Caco-2 (cell line): ENCODE results near the gene SV2C. TPM values are rescaled to one million over a fixed set of nuclear protein-coding genes. Genes with fewer than 3 reads are reported as not detected.

ENCODE experiments used
- BruUV-seq: library from RNA; stranded (reverse); fragments of 400-500 nt; replicated peaks from 2 replicates; lab custom pipeline; 2021; lab: Mats Ljungman, UMichigan
- CTCF ChIA-PET: fragments of 300-600 bp; sonication (Branson Sonifier 250); formaldehyde crosslinking; loops from one replicate; lab custom pipeline; 2022; ENCODE audit warnings: antibody characterized with exemption; lab: Charles Lee
- POLR2A ChIA-PET: fragments of 300-600 bp; sonication (Branson Sonifier 250); formaldehyde crosslinking; loops from one replicate; lab custom pipeline; 2022; ENCODE audit warnings: antibody characterized with exemption; lab: Charles Lee
- DNase-seq, 2 experiments: peaks; one replicate each; pipeline versions ENCODE4 v3.0.0 to v3.0.0-alpha.2; 2020 to 2022
- H3K27me3 ChIP-seq: replicated peaks from 2 replicates; pipeline ENCODE4 v1.6.0; 2011; ENCODE audit warnings: low read length; ENCODE audit not compliant: control insufficient read depth, insufficient read depth
- H3K36me3 ChIP-seq: 2 replicates; pipeline ENCODE4 v1.5.1; 2011; ENCODE audit warnings: low read length; ENCODE audit not compliant: control insufficient read depth, insufficient read depth
- H3K4me1 ChIP-seq: fragments of 250-450 bp; sonication (Bioruptor Pico); 2 replicates; pipeline ENCODE4 v1.5.1; 2020; ENCODE audit warnings: mild to moderate bottlenecking
- H3K4me3 ChIP-seq: 2 replicates; pipeline ENCODE4 v1.5.1; 2011; ENCODE audit warnings: low read depth, mild to moderate bottlenecking, control low read depth, low read length
- H3K9me3 ChIP-seq: fragments of 250-450 bp; sonication (Bioruptor Pico); 2 replicates; pipeline ENCODE4 v1.5.1; 2020; ENCODE audit warnings: mild to moderate bottlenecking, moderate library complexity
- H3K27ac Mint-ChIP-seq: one replicate; pipeline ENCODE4 v1.8.0; 2022; ENCODE audit warnings: mixed read lengths; ENCODE audit not compliant: unreplicated experiment
- H3K27me3 Mint-ChIP-seq: one replicate; pipeline ENCODE4 v1.8.0; 2022; ENCODE audit warnings: mixed read lengths; ENCODE audit not compliant: insufficient read depth, unreplicated experiment
- H3K36me3 Mint-ChIP-seq: one replicate; pipeline ENCODE4 v1.8.0; 2022; ENCODE audit warnings: mild to moderate bottlenecking, mixed read lengths; ENCODE audit not compliant: insufficient read depth, unreplicated experiment
- H3K4me1 Mint-ChIP-seq: one replicate; pipeline ENCODE4 v1.8.0; 2022; ENCODE audit warnings: low read depth, mixed read lengths; ENCODE audit not compliant: unreplicated experiment
- H3K4me3 Mint-ChIP-seq: one replicate; pipeline ENCODE4 v1.8.0; 2022; ENCODE audit warnings: mild to moderate bottlenecking, moderate library complexity, mixed read lengths; ENCODE audit not compliant: unreplicated experiment
- H3K9me3 Mint-ChIP-seq: one replicate; pipeline ENCODE4 v1.8.0; 2022; ENCODE audit warnings: mixed read lengths; ENCODE audit not compliant: unreplicated experiment
- intact Hi-C: fragments of 100-400 bp; cut with micrococcal nuclease; formaldehyde crosslinking; loops from one replicate; pipeline ENCODE4 v1.10.0; 2022; ENCODE audit not compliant: unreplicated experiment
- total RNA-seq: library from RNA; stranded (reverse); gene quantifications from 2 replicates; pipeline ENCODE4 v1.2.3, GENCODE V29; 2022
- TF ChIP-seq, protein P1 (sequence below), 2 experiments: fragments of 200-600 bp in 1 of 2; IDR thresholded peaks; 1 replicate in 1 of 2; 2 replicates in 1 of 2; pipeline versions ENCODE4 v1.5.1 to v1.8.0; 2011 to 2022; ENCODE audit warnings: antibody characterized with exemption in 1 of 2, control low read depth in 1 of 2, inconsistent platforms in 1 of 2, low read depth in 1 of 2, low read length in 1 of 2, mild to moderate bottlenecking in 1 of 2, moderate library complexity in 1 of 2; ENCODE audit not compliant: insufficient read depth in 1 of 2, severe bottlenecking in 1 of 2, unreplicated experiment in 1 of 2

Gene SV2C
- total RNA-seq, 1 experiment from 2014 or later: not detected

DNA sequence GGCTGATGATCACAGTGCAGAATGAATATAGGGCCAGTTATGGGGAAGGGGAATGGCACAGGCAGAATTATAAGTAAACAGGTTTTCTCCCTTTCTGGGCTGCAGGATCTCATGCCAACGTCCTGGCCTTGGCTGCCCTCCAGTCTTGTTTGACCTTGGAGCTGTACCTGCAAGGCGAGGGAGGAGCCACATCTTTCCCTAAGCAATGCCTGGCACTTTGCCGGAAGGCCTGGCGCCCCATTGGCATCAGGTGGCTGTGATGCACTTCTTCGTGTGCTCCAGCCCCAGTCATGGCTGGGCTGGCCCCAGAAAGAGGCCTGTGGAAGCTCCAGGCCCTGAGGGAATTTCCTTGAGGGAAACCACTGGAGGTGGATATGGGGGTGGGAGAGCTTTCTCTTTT is 303.2 kb downstream of the SV2C start:
- Histone ChIP-seq H3K4me3 (no peak overlapping the region), H3K4me1 (peaks cover 64% of the 10 kb centered on the region), H3K27me3 (no peaks in the 10 kb centered on the region), H3K36me3 (no peaks in the 10 kb centered on the region), H3K9me3 (no peaks in the 10 kb centered on the region)
- Mint-ChIP-seq H3K27me3 (no peaks in the 10 kb centered on the region), H3K36me3 (no peaks in the 10 kb centered on the region), H3K4me1 (peaks cover 47% of the 10 kb centered on the region), H3K9me3 (no peaks in the 10 kb centered on the region), H3K4me3 (no peak overlapping the region), H3K27ac (peak overlapping the region; percentile 23)
- TF ChIP-seq, protein P1, sequence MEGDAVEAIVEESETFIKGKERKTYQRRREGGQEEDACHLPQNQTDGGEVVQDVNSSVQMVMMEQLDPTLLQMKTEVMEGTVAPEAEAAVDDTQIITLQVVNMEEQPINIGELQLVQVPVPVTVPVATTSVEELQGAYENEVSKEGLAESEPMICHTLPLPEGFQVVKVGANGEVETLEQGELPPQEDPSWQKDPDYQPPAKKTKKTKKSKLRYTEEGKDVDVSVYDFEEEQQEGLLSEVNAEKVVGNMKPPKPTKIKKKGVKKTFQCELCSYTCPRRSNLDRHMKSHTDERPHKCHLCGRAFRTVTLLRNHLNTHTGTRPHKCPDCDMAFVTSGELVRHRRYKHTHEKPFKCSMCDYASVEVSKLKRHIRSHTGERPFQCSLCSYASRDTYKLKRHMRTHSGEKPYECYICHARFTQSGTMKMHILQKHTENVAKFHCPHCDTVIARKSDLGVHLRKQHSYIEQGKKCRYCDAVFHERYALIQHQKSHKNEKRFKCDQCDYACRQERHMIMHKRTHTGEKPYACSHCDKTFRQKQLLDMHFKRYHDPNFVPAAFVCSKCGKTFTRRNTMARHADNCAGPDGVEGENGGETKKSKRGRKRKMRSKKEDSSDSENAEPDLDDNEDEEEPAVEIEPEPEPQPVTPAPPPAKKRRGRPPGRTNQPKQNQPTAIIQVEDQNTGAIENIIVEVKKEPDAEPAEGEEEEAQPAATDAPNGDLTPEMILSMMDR (IDR thresholded peaks at IDR 0.05; ENCODE audit: insufficient read depth in 1 of 2, low read depth in 1 of 2, low read length in 1 of 2, severe bottlenecking in 1 of 2, unreplicated experiment in 1 of 2): no peak
- BruUV-seq: no TSS peak
- intact Hi-C loops: no loop called here
- ChIA-PET POLR2A (no interaction called here), CTCF (no interaction called here)
- no peak for DNase-seq

GRCh38 chr5:76388236-76388635 is 305.1 kb downstream of the SV2C start:
- H3K4me1 ChIP-seq: peaks cover 64% of the 10 kb centered on the region
- no peaks in the 10 kb centered on the region for H3K36me3 ChIP-seq
- H3K36me3 Mint-ChIP-seq: no peaks in the 10 kb centered on the region
- TF ChIP-seq, protein P1 (IDR thresholded peaks at IDR 0.05; ENCODE audit: insufficient read depth in 1 of 2, low read depth in 1 of 2, low read length in 1 of 2, severe bottlenecking in 1 of 2, unreplicated experiment in 1 of 2): no peak
- H3K4me3 ChIP-seq: no peak overlapping the region
- no peaks in the 10 kb centered on the region for H3K9me3 Mint-ChIP-seq
- CTCF ChIA-PET: interaction anchor here (1.1 kb wide), 1 partner anchor 14 kb away, joined by 4 read pairs; no protein-coding TSS in a partner anchor
- no peaks in the 10 kb centered on the region for H3K27me3 ChIP-seq
- no peak overlapping the region for H3K4me3 Mint-ChIP-seq
- no peak for DNase-seq
- intact Hi-C loops: no loop called here
- H3K27ac Mint-ChIP-seq: no peak overlapping the region
- H3K27me3 Mint-ChIP-seq: no peaks in the 10 kb centered on the region
- H3K9me3 ChIP-seq: no peaks in the 10 kb centered on the region
- POLR2A ChIA-PET: no interaction called here
- H3K4me1 Mint-ChIP-seq: peaks cover 47% of the 10 kb centered on the region
- BruUV-seq: no TSS peak

DNA sequence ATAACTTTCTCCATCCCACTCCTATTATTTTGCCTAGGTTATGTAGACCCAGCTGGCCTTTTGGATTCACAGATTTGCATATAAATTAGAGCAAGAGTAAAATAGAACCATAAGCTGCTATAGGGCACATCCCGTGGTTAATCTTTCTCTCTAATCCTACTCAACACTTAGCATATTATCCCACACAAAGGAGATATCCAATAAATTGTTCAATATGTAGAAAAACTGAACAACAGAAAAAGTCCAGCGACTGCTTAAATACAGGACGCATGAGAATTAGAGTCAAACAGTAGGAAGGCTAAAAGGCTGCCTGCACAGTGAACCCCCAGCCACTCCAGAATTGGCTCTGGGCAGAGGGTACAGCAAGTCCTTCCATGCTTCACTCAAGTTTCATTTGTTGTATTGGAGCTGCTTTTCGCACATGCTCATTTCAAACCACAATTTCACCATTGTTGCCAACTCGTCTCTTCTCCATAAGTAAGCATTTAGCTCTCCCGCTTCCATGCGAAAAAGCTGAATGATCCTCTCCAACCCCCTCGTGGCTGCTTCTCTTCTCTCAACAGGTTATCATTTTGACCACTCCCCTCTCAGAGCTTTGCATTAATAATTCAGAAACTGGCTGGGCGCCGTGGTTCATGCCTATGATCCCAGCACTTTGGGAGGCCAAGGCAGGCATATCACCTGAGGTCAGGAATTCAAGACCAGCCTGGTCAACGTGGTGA is 305.8 kb downstream of the SV2C start:
- no TSS peak for BruUV-seq
- Mint-ChIP-seq H3K36me3 (no peaks in the 10 kb centered on the region), H3K4me1 (peaks cover 45% of the 10 kb centered on the region), H3K27ac (peak overlapping the region; percentile 78), H3K4me3 (no peak overlapping the region), H3K27me3 (no peaks in the 10 kb centered on the region), H3K9me3 (no peaks in the 10 kb centered on the region)
- no peak for DNase-seq
- no peaks in the 10 kb centered on the region for H3K9me3 ChIP-seq
- H3K4me3 ChIP-seq: no peak overlapping the region
- POLR2A ChIA-PET: no interaction called here
- no peaks in the 10 kb centered on the region for H3K27me3 ChIP-seq
- intact Hi-C loops: no loop called here
- no peaks in the 10 kb centered on the region for H3K36me3 ChIP-seq
- CTCF ChIA-PET: interaction anchor here (0.8 to 1.5 kb wide), 4 partner anchors 9 to 156 kb away, joined by 3 to 4 read pairs (median 4); no protein-coding TSS in a partner anchor
- TF ChIP-seq, protein P1 (IDR thresholded peaks at IDR 0.05; ENCODE audit: insufficient read depth in 1 of 2, low read depth in 1 of 2, low read length in 1 of 2, severe bottlenecking in 1 of 2, unreplicated experiment in 1 of 2): no peak
- peaks cover 58% of the 10 kb centered on the region for H3K4me1 ChIP-seq
